Middle frontal gyrus (tissue), 1 donor: ENCODE data around the gene LIMA1.
"Not testable (repeated sequence)": the region's sequence is repeated elsewhere in the genome, so short reads cannot be mapped to it uniquely, and the experiment has no call there.

Experiments used
- DNase-seq: peaks from one replicate; pipeline ENCODE4 v3.0.0-alpha.2; 2015; ENCODE audit warnings: low spot score; ENCODE audit errors: extremely low spot score

Gene LIMA1

GRCh38 chr12:50248411-50248810 lies 34.9 kb downstream of the LIMA1 start:
- no peak for DNase-seq

DNA sequence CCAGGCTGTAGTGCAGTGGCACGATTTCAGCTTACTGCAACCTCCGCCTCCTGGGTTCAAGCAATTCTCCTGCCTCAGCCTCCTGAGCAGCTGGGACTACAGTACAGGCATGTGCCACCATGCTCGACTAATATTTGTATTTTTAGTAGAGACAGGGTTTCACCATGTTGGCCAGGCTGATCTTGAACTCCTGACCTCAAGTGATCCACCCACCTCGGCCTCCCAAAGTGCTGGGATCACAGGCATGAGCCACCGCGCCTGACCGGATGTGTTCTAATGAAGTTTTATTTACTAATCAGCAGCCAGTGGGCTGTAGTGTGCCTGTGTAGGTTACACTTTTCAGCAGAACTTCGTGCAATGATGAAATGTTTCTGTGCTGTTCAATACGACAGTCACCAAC lies 35.7 kb downstream of the LIMA1 start:
- DNase-seq, result not testable (repeated sequence)

- no peak for DNase-seq
These were observed 36.3 kb downstream of the LIMA1 start for GRCh38 chr12:50246873-50247612.

GRCh38 chr12:50246197-50246865 lies 37.0 kb downstream of the LIMA1 start:
- DNase-seq, result no peak

DNA sequence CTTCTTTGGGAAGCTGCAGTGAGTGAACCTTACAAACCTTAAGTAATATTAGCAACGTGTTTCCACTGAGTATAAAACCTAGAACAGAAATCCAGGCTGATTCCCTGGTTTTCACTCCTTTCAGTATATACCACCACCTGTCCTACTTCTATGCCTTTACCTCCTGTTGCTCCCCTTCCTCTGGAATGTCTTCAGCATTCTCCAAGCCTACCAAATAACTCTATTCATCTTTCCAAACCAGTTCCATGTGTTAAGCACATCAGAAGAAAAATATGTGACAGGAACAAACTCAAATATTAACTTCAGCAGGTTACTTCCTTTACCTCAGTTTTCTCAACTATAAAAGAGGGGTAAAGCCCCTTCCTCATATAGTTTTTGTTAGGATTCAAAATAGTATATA lies 39.8 kb downstream of the LIMA1 start:
- no peak for DNase-seq

DNA sequence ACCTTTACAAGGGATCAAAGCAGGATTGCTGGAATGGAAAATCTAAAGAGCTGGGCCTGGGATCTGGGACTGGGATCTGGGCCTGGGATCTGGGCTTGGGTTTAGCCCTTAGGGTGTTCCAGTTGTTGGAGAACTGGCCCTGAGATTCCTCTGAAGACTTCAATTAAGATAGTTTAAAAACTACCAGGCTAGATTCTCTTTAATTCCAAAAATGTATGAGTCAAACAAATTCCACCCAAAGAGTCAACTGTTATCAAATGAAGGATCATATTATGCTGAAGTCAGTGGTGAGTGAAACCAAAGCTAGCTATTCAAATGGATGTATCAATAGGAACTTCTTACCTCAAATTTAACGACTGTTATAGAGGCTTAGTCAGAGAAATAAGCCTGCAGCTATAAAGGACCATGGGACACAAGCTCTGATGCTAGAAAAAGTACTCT lies 40.5 kb downstream of the LIMA1 start:
- no peak for DNase-seq

GRCh38 chr12:50241178-50241577 lies 42.1 kb downstream of the LIMA1 start:
- no peak for DNase-seq

- DNase-seq, result no peak
These were observed 42.6 kb downstream of the LIMA1 start for GRCh38 chr12:50240792-50241114.

DNA sequence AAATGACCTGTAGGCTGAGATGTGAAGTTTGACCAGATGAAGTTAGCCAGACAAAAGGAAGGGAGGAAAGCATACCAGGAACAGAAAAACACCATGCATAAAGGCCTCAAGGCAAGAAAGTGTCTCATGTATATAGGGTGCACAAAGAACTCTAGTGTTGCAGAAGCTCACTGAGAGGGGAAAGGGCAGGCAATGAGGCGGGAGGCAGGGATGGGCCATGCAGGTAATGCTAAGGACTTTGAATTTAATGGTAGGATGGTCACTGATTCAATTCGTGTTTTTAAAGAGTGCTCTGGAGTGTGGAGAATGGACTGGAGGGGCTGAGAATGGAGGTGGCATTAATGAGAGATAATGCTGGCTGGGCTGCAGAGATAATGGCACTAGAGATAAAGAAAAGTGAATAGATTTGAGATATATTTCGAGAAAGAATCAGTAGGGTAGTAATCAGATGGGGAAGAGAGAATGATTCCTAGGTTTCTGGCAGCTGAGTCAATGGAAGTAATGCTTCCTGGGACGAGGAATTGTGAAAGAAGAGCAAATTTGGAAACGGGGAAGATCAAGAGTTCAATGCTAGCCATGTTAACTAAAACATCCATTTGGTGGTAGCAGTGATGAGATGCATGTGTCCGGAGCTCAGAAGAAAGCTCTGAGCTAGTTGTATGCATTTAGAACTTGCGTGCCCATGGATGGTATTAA lies 43.1 kb downstream of the LIMA1 start:
- no peak for DNase-seq

- DNase-seq, result no peak
These were observed 43.9 kb downstream of the LIMA1 start for GRCh38 chr12:50239355-50239891.

GRCh38 chr12:50234347-50234746 lies 49.0 kb downstream of the LIMA1 start:
- no peak for DNase-seq

DNA sequence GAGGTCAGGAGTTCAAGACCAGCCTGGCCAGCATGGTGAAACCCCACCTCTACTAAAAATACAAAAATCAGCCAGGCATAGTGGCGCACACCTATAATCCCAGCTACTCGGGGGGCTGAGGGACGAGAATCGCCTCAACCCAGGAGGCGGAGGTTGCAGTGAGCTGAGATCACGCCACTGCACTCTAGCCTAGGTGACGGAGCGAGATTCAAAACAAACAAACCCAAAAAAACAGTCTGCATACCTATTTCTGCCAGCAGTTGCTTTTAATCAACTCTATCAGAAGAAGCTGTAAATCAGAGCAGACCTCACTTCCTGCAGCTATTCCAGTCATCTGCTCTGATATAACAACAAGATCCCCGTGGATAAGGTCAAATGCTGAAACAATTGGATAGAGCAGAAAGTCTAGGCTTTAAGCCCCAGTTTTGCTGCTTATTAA lies 50.5 kb downstream of the LIMA1 start:
- DNase-seq, result no peak

- DNase-seq, result no peak
These were observed 51.1 kb downstream of the LIMA1 start for GRCh38 chr12:50232206-50232605.

DNA sequence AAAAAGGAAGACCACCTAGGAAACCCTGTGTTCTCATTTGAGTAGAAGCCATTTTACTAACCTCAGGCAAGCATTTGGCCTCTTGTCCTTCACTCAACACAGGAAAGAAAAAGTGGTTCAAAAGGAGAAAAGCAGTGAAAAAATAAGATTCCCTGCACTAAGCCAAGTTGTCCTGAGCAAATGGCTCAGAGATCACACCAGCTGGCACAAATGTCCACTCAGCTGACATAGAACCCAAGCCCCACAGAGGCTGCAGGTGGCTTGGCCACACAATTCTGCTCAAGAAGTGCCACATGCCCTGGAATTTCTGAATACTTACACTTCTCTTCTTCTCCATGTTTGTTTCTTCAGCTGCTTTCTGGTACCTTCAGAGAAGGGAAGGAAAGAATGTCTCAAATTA lies 52.0 kb downstream of the LIMA1 start:
- no peak for DNase-seq

DNA sequence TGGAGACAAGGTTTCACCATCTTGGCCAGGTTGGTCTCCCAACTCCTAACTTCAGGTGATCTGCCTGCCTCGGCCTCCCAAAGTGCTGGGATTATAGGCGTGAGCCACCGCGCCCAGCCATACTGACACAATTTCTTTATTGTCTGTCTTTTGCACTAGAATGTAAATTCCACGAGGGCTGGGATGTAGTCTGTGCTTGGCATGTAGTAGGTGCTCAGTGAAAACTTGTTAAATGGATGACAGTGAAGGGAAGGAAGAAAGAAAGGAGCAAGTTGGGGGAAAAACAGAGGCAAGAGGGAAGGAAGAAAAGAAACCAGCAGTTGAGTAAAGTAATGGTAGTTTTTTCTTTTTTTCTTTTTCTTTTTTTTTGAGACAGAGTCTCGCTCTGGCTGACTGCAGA lies 53.1 kb downstream of the LIMA1 start:
- no peak for DNase-seq

DNA sequence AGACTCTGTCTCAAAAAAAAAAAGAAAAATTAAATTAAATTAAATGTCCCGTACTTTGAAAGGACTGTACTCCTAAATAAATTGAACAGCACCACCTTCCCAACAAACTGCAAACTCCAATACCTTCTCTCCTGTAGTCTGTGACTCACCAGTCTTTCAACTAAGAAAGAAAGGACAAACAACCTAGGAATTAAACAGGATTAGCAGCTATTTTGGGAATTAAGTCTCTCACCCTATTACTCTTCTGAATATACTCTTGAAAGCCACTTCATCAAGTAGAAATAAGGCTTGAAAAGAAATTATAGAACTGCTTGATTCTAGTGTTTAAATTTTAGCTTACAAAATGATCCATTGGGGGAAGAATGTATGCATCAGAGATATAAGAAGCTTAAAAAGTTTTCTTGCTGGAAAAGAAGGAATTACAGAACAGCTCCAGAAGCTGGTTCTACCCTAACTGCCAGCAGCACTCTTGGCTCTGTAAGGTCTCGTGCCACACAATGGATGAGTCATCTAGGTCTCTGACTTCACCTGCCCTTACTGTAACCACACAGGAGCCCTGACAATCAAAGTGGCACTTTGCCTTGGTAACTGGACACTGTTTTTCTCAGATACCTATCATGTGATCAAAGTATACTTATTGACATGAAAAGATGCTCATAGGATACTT lies 59.2 kb downstream of the LIMA1 start:
- DNase-seq, result no peak

DNA sequence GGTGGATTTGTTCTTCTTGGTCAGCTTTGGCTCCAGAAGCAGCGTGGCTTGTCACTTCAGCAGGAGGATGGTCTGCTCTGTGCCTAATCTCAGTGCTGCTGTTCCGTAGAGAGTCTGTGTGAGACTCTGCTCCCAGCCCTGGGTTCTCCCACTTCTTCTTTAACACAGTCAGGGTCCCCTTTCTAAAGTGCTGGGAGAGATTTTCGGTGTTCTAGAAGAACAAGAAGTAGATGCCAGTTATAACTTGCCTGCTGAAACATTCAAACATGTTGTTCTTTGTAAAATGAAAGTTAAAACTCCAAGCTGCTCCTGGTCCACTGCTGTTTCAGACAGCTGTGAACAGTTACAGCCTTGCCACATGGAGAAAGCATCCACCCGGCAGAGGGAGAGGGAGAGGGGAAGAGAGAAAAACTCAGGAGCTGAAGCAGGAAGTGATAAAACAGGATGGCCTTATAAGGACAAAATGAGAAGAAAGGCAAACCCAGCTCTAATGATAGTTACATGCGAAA lies 61.0 kb downstream of the LIMA1 start:
- DNase-seq, result no peak

- no peak for DNase-seq
These were observed 61.9 kb downstream of the LIMA1 start for GRCh38 chr12:50221228-50222008.

DNA sequence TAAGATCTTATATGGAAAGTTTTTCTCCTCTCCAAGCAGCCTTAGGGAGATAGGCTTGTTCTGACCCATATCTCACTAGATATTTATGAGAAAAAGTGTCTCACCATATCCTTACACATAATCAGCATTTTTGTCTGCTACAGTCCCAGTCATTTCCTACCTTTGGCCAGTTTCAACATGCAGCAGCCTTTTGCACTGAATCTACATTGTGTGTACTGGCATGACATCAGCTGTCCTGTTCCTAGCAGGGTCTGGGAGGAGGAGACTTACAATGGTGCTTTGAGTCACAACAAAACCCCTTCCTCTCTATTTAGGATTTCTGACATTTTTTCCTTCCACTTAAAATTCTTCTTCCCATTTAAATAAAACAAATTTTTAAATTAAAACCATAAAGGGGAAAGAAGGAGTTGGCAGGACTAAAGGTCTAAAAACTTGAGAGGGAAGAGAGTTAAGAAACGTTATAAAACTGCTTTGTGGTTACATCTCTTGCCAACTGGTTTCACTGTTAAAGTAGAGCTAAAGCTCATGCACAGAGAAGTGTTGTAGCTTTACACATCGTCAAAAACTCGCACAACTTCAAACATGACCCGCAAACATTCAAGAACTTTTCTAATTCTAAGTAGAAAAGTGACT lies 62.8 kb downstream of the LIMA1 start:
- DNase-seq, result no peak

DNA sequence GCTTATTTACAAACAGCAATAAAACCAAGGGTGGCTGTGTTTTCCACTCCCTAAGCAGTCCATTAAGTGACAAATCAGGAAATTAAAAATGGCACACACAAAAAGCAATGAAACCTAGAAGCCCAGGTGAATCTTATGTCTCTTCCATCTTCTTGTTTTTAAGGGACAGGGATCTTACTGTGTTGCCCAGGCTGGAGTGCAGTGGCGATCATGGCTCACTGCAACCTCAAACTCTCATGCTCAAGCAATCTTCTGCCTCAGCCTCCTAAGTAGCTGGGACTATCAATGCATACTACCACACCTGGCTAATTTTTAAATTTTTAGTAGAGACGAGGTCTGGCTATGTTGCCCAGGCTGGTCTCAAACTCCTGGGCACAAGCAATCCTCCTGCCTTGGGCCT lies 63.8 kb downstream of the LIMA1 start:
- no peak for DNase-seq
